NCI-H2227 (cell line): ENCODE data around the gene CCDC71L.

ENCODE experiments used
- DNase-seq: peaks from one replicate; lab custom pipeline; 2025; ENCODE audit not compliant: unreplicated experiment; lab: John Stamatoyannopoulos, UW

CCDC71L gene

DNA sequence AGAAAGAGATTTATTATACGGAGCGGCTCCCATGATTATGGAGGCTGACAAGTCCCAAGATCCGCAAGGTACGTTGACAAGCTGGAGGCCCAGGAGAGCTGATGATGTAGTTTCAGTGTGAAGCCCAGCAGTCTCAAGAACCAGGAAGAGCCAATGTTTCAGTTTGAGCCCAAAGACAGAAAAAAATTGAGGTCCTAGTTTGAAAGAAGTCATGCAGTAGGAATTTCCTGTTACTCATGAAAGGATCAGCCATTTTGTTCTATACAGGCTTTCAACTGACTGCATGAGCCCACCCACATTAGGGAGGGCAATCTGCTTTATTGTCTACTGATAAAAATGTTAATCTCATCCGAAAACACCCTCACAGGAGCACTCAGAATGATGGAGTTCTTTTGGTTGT lies 51.5 kb downstream of the CCDC71L start:
- no peak for DNase-seq

DNA sequence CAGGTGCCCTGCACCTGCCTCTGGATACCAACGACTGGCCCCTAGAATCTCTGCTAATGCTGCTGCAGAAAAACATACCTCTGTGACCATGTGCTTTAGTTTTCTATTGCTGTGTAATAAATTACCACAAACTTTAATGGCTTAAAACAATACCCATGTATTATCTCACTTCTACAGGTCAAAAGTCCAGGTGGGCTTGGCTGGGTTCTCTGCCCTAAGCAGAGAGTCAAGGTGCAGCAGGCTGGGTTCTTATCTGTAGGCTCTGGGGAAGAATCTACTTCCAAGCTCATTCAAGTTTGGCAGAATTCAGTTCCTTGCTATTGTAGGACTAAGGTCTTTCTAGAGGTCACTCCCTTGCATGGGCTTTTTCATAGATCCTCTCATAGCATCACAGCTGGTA lies 52.3 kb downstream of the CCDC71L start:
- DNase-seq = no peak
